Trophoblast cell (in vitro differentiated cells and primary cell): ENCODE data around the gene SOAT1.

Experiments used
- DNase-seq, 2 donors: peaks; one replicate each; pipeline ENCODE4 v3.0.0-alpha.2; 2016
- H2AFZ ChIP-seq: 2 replicates; pipeline ENCODE4 v1.6.1; 2013; ENCODE audit warnings: low read length, moderate library complexity, mild to moderate bottlenecking; ENCODE audit not compliant: insufficient read depth, poor library complexity
- H2AK5ac ChIP-seq: 2 replicates; pipeline ENCODE4 v1.6.1; 2013; ENCODE audit warnings: mild to moderate bottlenecking, low read length
- H2BK120ac ChIP-seq: 2 replicates; pipeline ENCODE4 v1.6.1; 2013; ENCODE audit warnings: low read length, mild to moderate bottlenecking, moderate library complexity; ENCODE audit not compliant: insufficient read depth, poor library complexity
- H2BK12ac ChIP-seq: 2 replicates; pipeline ENCODE4 v1.6.1; 2013; ENCODE audit warnings: mild to moderate bottlenecking, low read length, moderate library complexity
- H2BK5ac ChIP-seq: 2 replicates; pipeline ENCODE4 v1.6.1; 2013; ENCODE audit warnings: low read length, low read depth, moderate library complexity, mild to moderate bottlenecking; ENCODE audit not compliant: poor library complexity
- H3K14ac ChIP-seq: 2 replicates; pipeline ENCODE4 v1.6.1; 2013; ENCODE audit warnings: mild to moderate bottlenecking, low read length
- H3K18ac ChIP-seq: 2 replicates; pipeline ENCODE4 v1.6.1; 2013; ENCODE audit warnings: mild to moderate bottlenecking, low read length
- H3K23ac ChIP-seq: 2 replicates; pipeline ENCODE4 v1.6.1; 2013; ENCODE audit warnings: low read length
- H3K27ac ChIP-seq: 2 replicates; pipeline ENCODE4 v1.5.1; 2013; ENCODE audit warnings: low read depth, mild to moderate bottlenecking, inconsistent platforms, low read length, moderate library complexity
- H3K27me3 ChIP-seq: 2 replicates; pipeline ENCODE4 v1.6.1; 2013; ENCODE audit warnings: inconsistent platforms, mild to moderate bottlenecking, low read length, moderate library complexity; ENCODE audit not compliant: insufficient read depth
- H3K36me3 ChIP-seq, 2 experiments: 1 replicate in 1 of 2; 2 replicates in 1 of 2; pipeline ENCODE4 v1.6.1; 2013; ENCODE audit warnings: low read length in 2 of 2, mild to moderate bottlenecking in 2 of 2, moderate library complexity in 1 of 2; ENCODE audit not compliant: insufficient read depth in 2 of 2, control insufficient read depth in 1 of 2
- H3K4ac ChIP-seq: 2 replicates; pipeline ENCODE4 v1.6.1; 2013; ENCODE audit warnings: low read depth, mild to moderate bottlenecking, low read length, moderate library complexity
- H3K4me1 ChIP-seq, 2 experiments: 1 replicate in 1 of 2; 2 replicates in 1 of 2; pipeline ENCODE4 v1.6.1; 2013; ENCODE audit warnings: low read length in 2 of 2, mild to moderate bottlenecking in 2 of 2, moderate library complexity in 1 of 2; ENCODE audit not compliant: insufficient read depth in 2 of 2, control insufficient read depth in 1 of 2
- H3K4me2 ChIP-seq: 2 replicates; pipeline ENCODE4 v1.6.1; 2013; ENCODE audit warnings: inconsistent platforms, mild to moderate bottlenecking, low read length, moderate library complexity
- H3K4me3 ChIP-seq: 2 replicates; pipeline ENCODE4 v1.5.1; 2013; ENCODE audit warnings: mild to moderate bottlenecking, low read depth, low read length, inconsistent platforms
- H3K79me1 ChIP-seq: one replicate; pipeline ENCODE4 v1.6.1; 2013; ENCODE audit warnings: low read length
- H3K79me2 ChIP-seq: 2 replicates; pipeline ENCODE4 v1.6.1; 2013; ENCODE audit warnings: low read length, mild to moderate bottlenecking; ENCODE audit not compliant: control insufficient read depth, insufficient read depth, poor library complexity
- H3K9ac ChIP-seq: 2 replicates; pipeline ENCODE4 v1.6.1; 2013; ENCODE audit warnings: mild to moderate bottlenecking, low read length
- H3K9me3 ChIP-seq: 2 replicates; pipeline ENCODE4 v1.6.1; 2013; ENCODE audit warnings: low read depth, mild to moderate bottlenecking, control low read depth, inconsistent platforms, low read length; ENCODE audit not compliant: insufficient read depth
- H4K12ac ChIP-seq: 2 replicates; pipeline ENCODE4 v1.6.1; 2013; ENCODE audit warnings: low read depth, mild to moderate bottlenecking, low read length, moderate library complexity
- H4K8ac ChIP-seq: 2 replicates; pipeline ENCODE4 v1.6.1; 2013; ENCODE audit warnings: low read depth, mild to moderate bottlenecking, low read length, moderate library complexity
- H4K91ac ChIP-seq: one replicate; pipeline ENCODE4 v1.6.1; 2013; ENCODE audit warnings: low read depth, mild to moderate bottlenecking, low read length, moderate library complexity
- WGBS: extraction: QIAGEN DNeasy Blood & Tissue Kit; methylation state at CpG from one replicate; pipeline ENCODE4 v1.1.7; 2013; ENCODE audit warnings: missing lambda C conversion rate; ENCODE audit not compliant: insufficient read length, insufficient coverage; ENCODE audit errors: extremely low coverage; 5-methylcytosine and 5-hydroxymethylcytosine counted together

Gene SOAT1

DNA sequence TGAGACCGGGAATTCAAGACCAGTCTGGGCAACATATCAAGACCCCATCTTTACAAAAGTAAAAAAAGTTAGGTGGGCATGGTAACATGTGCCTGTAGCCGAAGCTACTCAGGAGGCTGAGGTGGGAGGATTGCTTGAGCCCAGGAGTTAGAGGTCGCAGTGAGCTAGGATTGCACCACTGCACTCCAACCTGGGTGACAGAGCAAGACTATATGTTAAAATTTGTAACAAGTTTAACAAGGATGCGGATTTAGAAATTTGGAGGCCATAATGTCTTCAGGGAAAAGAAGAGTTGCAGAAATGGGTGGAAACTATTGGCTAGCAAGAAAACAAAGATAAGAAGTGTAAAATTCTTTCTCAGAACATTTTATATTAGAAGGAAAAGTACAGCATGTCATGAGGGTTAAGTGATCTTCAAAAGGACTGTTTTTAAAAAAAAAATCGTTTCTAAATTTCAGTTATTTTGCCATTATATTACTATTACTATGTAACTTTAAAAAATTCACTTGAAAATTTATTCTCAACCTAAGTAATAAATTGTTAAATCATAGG lies 17.6 kb downstream of the SOAT1 start:
- no peak overlapping the region for H3K4ac ChIP-seq
- no peak overlapping the region for H2AFZ ChIP-seq
- H2BK5ac ChIP-seq: no peak overlapping the region
- no peak overlapping the region for H3K18ac ChIP-seq
- no peaks in the 10 kb centered on the region for H3K4me1 ChIP-seq
- no peak overlapping the region for H3K27ac ChIP-seq
- no peak overlapping the region for H3K4me2 ChIP-seq
- no peak overlapping the region for H2AK5ac ChIP-seq
- H3K4me3 ChIP-seq: no peak overlapping the region
- H2BK12ac ChIP-seq: no peak overlapping the region
- H2BK120ac ChIP-seq: no peak overlapping the region
- no peaks in the 10 kb centered on the region for H3K79me2 ChIP-seq
- H4K91ac ChIP-seq: no peak overlapping the region
- H3K9ac ChIP-seq: no peak overlapping the region
- DNase-seq: no peak
- H3K9me3 ChIP-seq: no peaks in the 10 kb centered on the region
- H3K23ac ChIP-seq: no peak overlapping the region
- no peak overlapping the region for H4K8ac ChIP-seq
- no peak overlapping the region for H4K12ac ChIP-seq
- H3K14ac ChIP-seq: no peak overlapping the region
- H3K36me3 ChIP-seq: no peaks in the 10 kb centered on the region
- H3K79me1 ChIP-seq: no peaks in the 10 kb centered on the region
- H3K27me3 ChIP-seq: no peaks in the 10 kb centered on the region
- WGBS: no CpG with 5 or more reads among the region's 5 CpGs

DNA sequence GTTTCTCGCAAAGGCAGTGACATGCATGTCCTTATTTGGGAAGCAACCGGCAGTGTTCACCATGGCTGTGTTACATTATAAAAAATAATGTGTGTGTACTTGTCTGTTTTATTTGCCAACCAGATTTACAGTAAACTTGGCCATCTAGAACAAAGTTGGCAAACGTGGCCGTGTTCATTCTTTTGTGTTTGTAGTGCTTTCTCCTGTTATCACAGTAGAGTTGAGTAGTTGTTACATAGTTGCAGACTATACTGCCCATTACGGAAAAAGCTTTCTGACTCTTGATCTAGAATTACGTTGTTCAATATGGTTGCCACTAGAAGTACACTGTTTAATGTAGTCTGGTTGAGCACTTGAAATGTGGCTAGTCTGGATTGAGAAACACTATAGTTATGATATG lies 19.4 kb downstream of the SOAT1 start:
- Histone ChIP-seq H3K9ac (no peak overlapping the region), H2BK12ac (no peak overlapping the region), H3K18ac (no peak overlapping the region), H3K4me1 (no peaks in the 10 kb centered on the region), H3K4me3 (no peak overlapping the region), H3K4me2 (no peak overlapping the region), H3K79me2 (no peaks in the 10 kb centered on the region), H3K4ac (no peak overlapping the region), H4K91ac (no peak overlapping the region), H3K14ac (no peak overlapping the region), H2BK120ac (no peak overlapping the region), H3K36me3 (no peaks in the 10 kb centered on the region), H4K12ac (no peak overlapping the region), H3K79me1 (no peaks in the 10 kb centered on the region), H2AFZ (no peak overlapping the region), H2AK5ac (no peak overlapping the region), H3K23ac (no peak overlapping the region), H3K27ac (no peak overlapping the region), H3K27me3 (no peaks in the 10 kb centered on the region), H4K8ac (no peak overlapping the region), H3K9me3 (no peaks in the 10 kb centered on the region), H2BK5ac (no peak overlapping the region)
- no peak for DNase-seq
- WGBS: no CpG with 5 or more reads among the region's 6 CpGs

DNA sequence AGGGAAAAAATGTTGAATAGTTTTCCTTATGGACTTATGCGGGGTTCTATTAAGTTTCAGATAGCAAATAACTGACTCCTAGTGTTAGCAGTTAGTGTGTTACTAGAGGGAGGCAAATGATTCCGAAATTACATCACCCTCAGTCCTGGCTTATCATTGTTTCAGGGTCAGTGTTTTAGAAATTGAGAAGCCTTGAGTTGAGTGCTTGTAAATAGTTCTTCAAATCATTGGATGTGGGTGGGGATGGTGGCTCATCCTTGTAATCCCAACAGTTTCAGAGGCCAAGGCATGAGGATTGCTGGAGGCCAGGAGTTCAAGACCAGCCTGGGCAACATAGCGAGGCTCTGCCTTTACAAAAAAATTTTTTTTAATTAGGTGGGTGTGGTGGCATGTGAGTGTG lies 21.3 kb downstream of the SOAT1 start:
- Histone ChIP-seq H2BK5ac (no peak overlapping the region), H2AFZ (no peak overlapping the region), H2BK120ac (no peak overlapping the region), H3K79me2 (no peaks in the 10 kb centered on the region), H3K23ac (no peak overlapping the region), H3K9ac (no peak overlapping the region), H3K4me1 (no peaks in the 10 kb centered on the region), H3K79me1 (no peaks in the 10 kb centered on the region), H3K9me3 (no peaks in the 10 kb centered on the region), H3K18ac (no peak overlapping the region), H3K14ac (no peak overlapping the region), H3K36me3 (no peaks in the 10 kb centered on the region), H3K4me2 (no peak overlapping the region), H4K8ac (no peak overlapping the region), H3K4me3 (no peak overlapping the region), H2AK5ac (no peak overlapping the region), H4K91ac (no peak overlapping the region), H4K12ac (no peak overlapping the region), H3K4ac (no peak overlapping the region), H3K27ac (no peak overlapping the region), H3K27me3 (no peaks in the 10 kb centered on the region), H2BK12ac (no peak overlapping the region)
- no CpG with 5 or more reads among the region's 3 CpGs for WGBS
- DNase-seq: peak in 1 of 2 donors; percentile 21

DNA sequence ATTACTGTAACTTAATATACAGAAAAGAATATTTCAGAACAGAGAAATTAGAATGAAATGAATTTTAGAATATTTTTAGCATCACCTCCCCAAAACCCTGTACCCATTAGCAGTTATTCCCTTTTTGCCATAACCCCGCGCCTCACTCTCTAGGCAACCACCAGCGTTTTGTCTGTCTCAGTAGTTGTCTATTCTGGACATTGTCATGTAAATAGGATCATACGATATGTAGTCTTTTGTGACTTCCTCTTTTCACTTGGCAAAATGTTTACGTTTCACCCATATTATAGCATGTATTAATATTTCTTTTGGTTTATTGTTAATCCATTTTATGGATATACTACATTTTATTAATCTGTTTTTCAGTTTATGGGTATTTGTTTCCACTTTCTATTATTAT lies 24.9 kb downstream of the SOAT1 start:
- Histone ChIP-seq H3K4me2 (no peak overlapping the region), H4K12ac (no peak overlapping the region), H2BK5ac (no peak overlapping the region), H2BK120ac (no peak overlapping the region), H3K14ac (no peak overlapping the region), H2AFZ (no peak overlapping the region), H3K79me2 (no peaks in the 10 kb centered on the region), H4K8ac (no peak overlapping the region), H3K4me3 (no peak overlapping the region), H3K23ac (no peak overlapping the region), H3K27ac (no peak overlapping the region), H3K27me3 (no peaks in the 10 kb centered on the region), H4K91ac (no peak overlapping the region), H3K9me3 (no peaks in the 10 kb centered on the region), H2AK5ac (no peak overlapping the region), H3K18ac (no peak overlapping the region), H3K4ac (no peak overlapping the region), H2BK12ac (no peak overlapping the region), H3K79me1 (no peaks in the 10 kb centered on the region), H3K9ac (no peak overlapping the region), H3K4me1 (no peaks in the 10 kb centered on the region), H3K36me3 (no peaks in the 10 kb centered on the region)
- DNase-seq: no peak
- no CpG with 5 or more reads among the region's 5 CpGs for WGBS
